Gastroesophageal sphincter (tissue), 4 donors: Measurements from ENCODE around the gene PRF1. TPM values are rescaled to one million over a fixed set of nuclear protein-coding genes. Genes with fewer than 3 reads are reported as not detected.

Experiments
- ATAC-seq: fragments of 150-250 bp; one replicate; pipeline ENCODE4 v1.9.1; 2016; ENCODE audit warnings: mild to moderate bottlenecking, moderate library complexity
- H3K27ac ChIP-seq, 4 donors: fragments of 200-600 bp; sonication (generic) in 3 of 4; 1 replicate in 3 of 4; 2 replicates in 1 of 4; pipeline ENCODE4 v1.5.1; 2016 to 2019
- H3K27me3 ChIP-seq: fragments of 200-600 bp; sonication (generic); one replicate; pipeline ENCODE4 v1.5.1; 2019
- H3K36me3 ChIP-seq, 2 donors: fragments of 200-600 bp; sonication (generic); one replicate each; pipeline ENCODE4 v1.5.1; 2019; ENCODE audit warnings: control low read depth in 1 of 2
- H3K4me1 ChIP-seq, 3 donors: fragments of 200-600 bp; sonication (generic); 1 replicate in 2 of 3; 2 replicates in 1 of 3; pipeline ENCODE4 v1.5.1; 2016 to 2019; ENCODE audit warnings: control low read depth in 2 of 3
- H3K4me3 ChIP-seq, 2 donors: fragments of 200-600 bp; sonication (generic); one replicate each; pipeline ENCODE4 v1.5.1; 2019; ENCODE audit warnings: mild to moderate bottlenecking in 1 of 2, moderate library complexity in 1 of 2
- H3K9me3 ChIP-seq, 3 donors: fragments of 200-600 bp; sonication (generic); one replicate each; pipeline ENCODE4 v1.5.1; 2017 to 2019; ENCODE audit warnings: control low read depth in 2 of 3
- EP300 ChIP-seq: sonication (generic); formaldehyde crosslinking; IDR thresholded peaks from one replicate; pipeline ENCODE4 v1.6.1; 2017; ENCODE audit warnings: antibody characterized with exemption, mild to moderate bottlenecking
- POLR2A ChIP-seq, 2 donors: fragments of 450-650 bp; IDR thresholded peaks; one replicate each; pipeline ENCODE4 v1.6.1; 2017; ENCODE audit warnings: antibody characterized with exemption in 2 of 2, mild to moderate bottlenecking in 2 of 2, moderate library complexity in 1 of 2
- POLR2AphosphoS5 ChIP-seq: sonication (generic); formaldehyde crosslinking; IDR thresholded peaks from one replicate; pipeline ENCODE4 v1.6.1; 2017; ENCODE audit warnings: antibody characterized with exemption
- WGBS, 2 donors: methylation state at CpG; one replicate each; pipeline ENCODE4 v1.1.5; 2018; ENCODE audit warnings: low coverage in 1 of 2; 5-methylcytosine and 5-hydroxymethylcytosine counted together
- total RNA-seq, 4 donors: library from RNA; depleted of rRNA; stranded (reverse); fragments of >200 nt; gene quantifications; one replicate each; pipeline ENCODE4 v1.1.0, GENCODE V29; 2016
- TF ChIP-seq, protein P1 (sequence below), 4 experiments: fragments of 200-600 bp in 2 of 4; fragments of 450-650 bp in 2 of 4; sonication (generic) in 1 of 4; IDR thresholded peaks; one replicate each; pipeline ENCODE4 v1.5.1; 2017 to 2019; ENCODE audit warnings: antibody characterized with exemption in 4 of 4, mild to moderate bottlenecking in 2 of 4, moderate library complexity in 2 of 4

Gene PRF1
- total RNA-seq, 4 donors from 2014 or later: 0.96 to 3.9 (median 2.0) TPM; not detected in 1

GRCh38 chr10:70562036-70562755, 40.3 kb downstream of the PRF1 start:
- H3K27ac ChIP-seq: no peak overlapping the region
- no peak for ATAC-seq
- H3K4me3 ChIP-seq: no peak overlapping the region
- peaks cover 0 to 38% of the 10 kb centered on the region in 2 donors for H3K36me3 ChIP-seq
- peaks cover 0 to 48% (median 17%) of the 10 kb centered on the region in 3 donors for H3K4me1 ChIP-seq
- no peaks in the 10 kb centered on the region for H3K27me3 ChIP-seq
- no CpG with 5 or more reads among the region's 15 CpGs for WGBS, 2 donors
- TF ChIP-seq EP300: no peak
- no peak for TF ChIP-seq POLR2AphosphoS5
- TF ChIP-seq POLR2A (IDR thresholded peaks at IDR 0.05): no peak
- TF ChIP-seq, protein P1, sequence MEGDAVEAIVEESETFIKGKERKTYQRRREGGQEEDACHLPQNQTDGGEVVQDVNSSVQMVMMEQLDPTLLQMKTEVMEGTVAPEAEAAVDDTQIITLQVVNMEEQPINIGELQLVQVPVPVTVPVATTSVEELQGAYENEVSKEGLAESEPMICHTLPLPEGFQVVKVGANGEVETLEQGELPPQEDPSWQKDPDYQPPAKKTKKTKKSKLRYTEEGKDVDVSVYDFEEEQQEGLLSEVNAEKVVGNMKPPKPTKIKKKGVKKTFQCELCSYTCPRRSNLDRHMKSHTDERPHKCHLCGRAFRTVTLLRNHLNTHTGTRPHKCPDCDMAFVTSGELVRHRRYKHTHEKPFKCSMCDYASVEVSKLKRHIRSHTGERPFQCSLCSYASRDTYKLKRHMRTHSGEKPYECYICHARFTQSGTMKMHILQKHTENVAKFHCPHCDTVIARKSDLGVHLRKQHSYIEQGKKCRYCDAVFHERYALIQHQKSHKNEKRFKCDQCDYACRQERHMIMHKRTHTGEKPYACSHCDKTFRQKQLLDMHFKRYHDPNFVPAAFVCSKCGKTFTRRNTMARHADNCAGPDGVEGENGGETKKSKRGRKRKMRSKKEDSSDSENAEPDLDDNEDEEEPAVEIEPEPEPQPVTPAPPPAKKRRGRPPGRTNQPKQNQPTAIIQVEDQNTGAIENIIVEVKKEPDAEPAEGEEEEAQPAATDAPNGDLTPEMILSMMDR (IDR thresholded peaks at IDR 0.05): no peak
- no peaks in the 10 kb centered on the region for H3K9me3 ChIP-seq

- 96 to 100% methylated on average over 2 to 5 of the region's 6 CpGs for WGBS, 2 donors
- Histone ChIP-seq H3K4me1 (peaks cover 0 to 48% (median 17%) of the 10 kb centered on the region in 3 donors), H3K36me3 (peaks cover 0 to 38% of the 10 kb centered on the region in 2 donors), H3K4me3 (no peak overlapping the region), H3K27me3 (no peaks in the 10 kb centered on the region), H3K9me3 (no peaks in the 10 kb centered on the region), H3K27ac (peak overlapping the region in 1 of 4 donors; percentile 65)
- no peak for ATAC-seq
- TF ChIP-seq POLR2A (IDR thresholded peaks at IDR 0.05) (no peak), POLR2AphosphoS5 (no peak), EP300 (no peak)
- TF ChIP-seq, protein P1 (IDR thresholded peaks at IDR 0.05): no peak
Observed at GRCh38 chr10:70561558-70561957, 41.0 kb downstream of the PRF1 start.

DNA sequence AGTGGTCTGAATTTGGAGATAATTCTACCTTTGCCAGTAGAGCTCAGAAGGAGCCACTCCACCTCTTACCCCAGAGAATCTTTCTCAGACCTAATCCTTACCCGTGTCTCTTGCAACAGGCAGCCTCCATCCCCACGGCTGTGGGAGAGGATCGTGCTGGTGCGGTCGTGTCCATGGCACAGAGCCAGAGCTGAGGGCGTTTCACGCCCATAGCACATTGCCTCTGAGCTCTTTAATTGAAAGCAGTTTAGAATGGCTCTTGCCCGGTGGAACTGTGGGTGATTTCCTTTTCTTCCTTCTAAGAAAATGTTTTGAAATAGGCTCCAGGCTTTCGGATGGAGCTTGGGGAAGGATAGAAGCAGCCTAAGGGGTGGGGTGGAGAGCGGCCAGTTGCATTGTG, 41.5 kb downstream of the PRF1 start:
- Histone ChIP-seq H3K36me3 (peaks cover 0 to 37% of the 10 kb centered on the region in 2 donors), H3K9me3 (no peaks in the 10 kb centered on the region), H3K4me1 (peaks cover 0 to 48% (median 17%) of the 10 kb centered on the region in 3 donors), H3K27ac (peak overlapping the region in 3 of 4 donors; percentile 56 to 65 (median 59)), H3K27me3 (no peaks in the 10 kb centered on the region), H3K4me3 (no peak overlapping the region)
- 31 to 79% methylated on average over 2 to 8 of the region's 10 CpGs for WGBS, 2 donors
- TF ChIP-seq, protein P1 (IDR thresholded peaks at IDR 0.05): no peak
- TF ChIP-seq EP300: no peak
- TF ChIP-seq POLR2A (IDR thresholded peaks at IDR 0.05): no peak
- no peak for TF ChIP-seq POLR2AphosphoS5
- no peak for ATAC-seq

GRCh38 chr10:70560511-70560941, 42.0 kb downstream of the PRF1 start:
- peaks cover 0 to 48% (median 17%) of the 10 kb centered on the region in 3 donors for H3K4me1 ChIP-seq
- 64% methylated on average over 3 of the region's 14 CpGs; no CpG with 5 or more reads in 1 of the 2 donors for WGBS, 2 donors
- no peaks in the 10 kb centered on the region for H3K9me3 ChIP-seq
- no peak overlapping the region for H3K4me3 ChIP-seq
- H3K27me3 ChIP-seq: no peaks in the 10 kb centered on the region
- TF ChIP-seq POLR2A (IDR thresholded peaks at IDR 0.05) (no peak), POLR2AphosphoS5 (no peak), EP300 (no peak)
- TF ChIP-seq, protein P1 (IDR thresholded peaks at IDR 0.05): no peak
- H3K36me3 ChIP-seq: peaks cover 0 to 31% of the 10 kb centered on the region in 2 donors
- ATAC-seq: no peak
- peak overlapping the region in 3 of 4 donors; percentile 56 to 65 (median 59) for H3K27ac ChIP-seq

DNA sequence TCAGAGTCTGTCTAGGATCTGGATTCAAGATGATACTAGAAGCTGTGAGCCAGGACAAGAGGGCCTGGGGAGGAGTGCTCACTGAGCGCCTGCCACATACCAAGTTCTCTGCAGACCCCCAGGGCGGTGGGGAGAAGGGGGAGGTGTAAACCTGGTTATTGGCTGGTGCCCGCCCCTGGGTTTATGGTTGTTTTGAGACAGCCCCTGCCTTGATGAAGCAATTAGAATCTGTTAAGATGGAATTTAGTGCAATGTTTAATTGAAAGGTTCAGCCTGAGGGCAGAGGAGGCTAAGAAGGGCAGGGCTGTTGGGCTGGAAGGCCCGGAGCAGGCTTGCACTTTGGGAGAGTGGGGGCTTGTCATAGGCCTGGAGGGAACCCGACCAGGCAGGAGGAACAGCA, 42.7 kb downstream of the PRF1 start:
- Histone ChIP-seq H3K27me3 (no peaks in the 10 kb centered on the region), H3K27ac (peak overlapping the region in 1 of 4 donors; percentile 17), H3K9me3 (no peaks in the 10 kb centered on the region), H3K36me3 (peaks cover 0 to 24% of the 10 kb centered on the region in 2 donors), H3K4me3 (no peak overlapping the region), H3K4me1 (peaks cover 0 to 48% (median 17%) of the 10 kb centered on the region in 3 donors)
- ATAC-seq: no peak
- TF ChIP-seq EP300 (no peak), POLR2A (IDR thresholded peaks at IDR 0.05) (no peak), POLR2AphosphoS5 (no peak)
- TF ChIP-seq, protein P1 (IDR thresholded peaks at IDR 0.05): no peak
- WGBS, 2 donors: 86 to 90% methylated on average over 2 of the region's 5 CpGs
